ENCODE measurements around the gene CAMK2N2.

DNA sequence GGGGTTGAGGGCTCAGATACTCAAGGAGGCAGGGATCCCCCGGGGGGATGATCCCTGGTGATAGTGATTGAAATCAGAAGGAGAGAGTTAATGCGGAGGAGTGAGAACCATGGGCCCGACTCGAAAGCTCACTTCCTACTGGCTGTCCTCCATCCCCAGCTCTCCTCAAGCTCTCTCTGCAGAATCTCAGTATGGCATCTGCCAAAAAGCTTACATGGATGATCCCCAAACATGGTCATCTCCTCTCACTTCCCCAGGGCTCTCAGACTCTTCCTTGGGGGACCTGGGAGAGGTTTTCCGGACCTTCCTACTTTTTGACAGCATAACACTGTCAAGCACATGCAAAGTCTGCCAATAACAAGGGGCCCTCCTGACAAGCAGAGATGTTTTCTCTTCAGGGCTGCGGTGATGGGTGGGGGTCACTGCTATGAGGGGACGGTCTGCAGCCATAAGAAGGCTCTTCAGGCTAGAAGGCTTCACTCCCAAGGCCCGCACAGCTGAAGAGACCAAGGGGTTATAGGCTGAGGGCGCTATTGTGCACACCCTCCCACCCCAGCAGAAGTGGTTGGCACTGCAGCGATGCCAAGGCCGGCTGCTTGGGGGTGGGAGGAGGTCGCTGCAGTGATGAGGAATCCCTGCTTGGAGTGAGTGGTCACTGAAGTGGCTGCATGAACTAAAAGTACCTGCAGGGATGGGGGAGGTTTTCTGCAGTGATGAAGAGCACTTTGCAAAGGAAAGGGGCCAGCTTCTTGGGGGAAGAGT lies 32.8 kb downstream of the CAMK2N2 start:
- TF ChIP-seq, protein P1, sequence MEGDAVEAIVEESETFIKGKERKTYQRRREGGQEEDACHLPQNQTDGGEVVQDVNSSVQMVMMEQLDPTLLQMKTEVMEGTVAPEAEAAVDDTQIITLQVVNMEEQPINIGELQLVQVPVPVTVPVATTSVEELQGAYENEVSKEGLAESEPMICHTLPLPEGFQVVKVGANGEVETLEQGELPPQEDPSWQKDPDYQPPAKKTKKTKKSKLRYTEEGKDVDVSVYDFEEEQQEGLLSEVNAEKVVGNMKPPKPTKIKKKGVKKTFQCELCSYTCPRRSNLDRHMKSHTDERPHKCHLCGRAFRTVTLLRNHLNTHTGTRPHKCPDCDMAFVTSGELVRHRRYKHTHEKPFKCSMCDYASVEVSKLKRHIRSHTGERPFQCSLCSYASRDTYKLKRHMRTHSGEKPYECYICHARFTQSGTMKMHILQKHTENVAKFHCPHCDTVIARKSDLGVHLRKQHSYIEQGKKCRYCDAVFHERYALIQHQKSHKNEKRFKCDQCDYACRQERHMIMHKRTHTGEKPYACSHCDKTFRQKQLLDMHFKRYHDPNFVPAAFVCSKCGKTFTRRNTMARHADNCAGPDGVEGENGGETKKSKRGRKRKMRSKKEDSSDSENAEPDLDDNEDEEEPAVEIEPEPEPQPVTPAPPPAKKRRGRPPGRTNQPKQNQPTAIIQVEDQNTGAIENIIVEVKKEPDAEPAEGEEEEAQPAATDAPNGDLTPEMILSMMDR (IDR thresholded peaks at IDR 0.05), result no peak
- TF ChIP-seq EZH2 (IDR thresholded peaks at IDR 0.05; ENCODE audit: borderline replicate concordance, insufficient read depth, low read depth, low read length, poor library complexity, severe bottlenecking), result no peak
